HG03457 (cell line): Measurements from ENCODE around the gene CD80.

Experiments
- ATAC-seq: cut with Tn5 transposase; IDR thresholded peaks from one replicate; pipeline ENCODE4 v1.9.1; 2021; ENCODE audit warnings: moderate number of reproducible peaks; ENCODE audit not compliant: unreplicated experiment

The CD80 gene

DNA sequence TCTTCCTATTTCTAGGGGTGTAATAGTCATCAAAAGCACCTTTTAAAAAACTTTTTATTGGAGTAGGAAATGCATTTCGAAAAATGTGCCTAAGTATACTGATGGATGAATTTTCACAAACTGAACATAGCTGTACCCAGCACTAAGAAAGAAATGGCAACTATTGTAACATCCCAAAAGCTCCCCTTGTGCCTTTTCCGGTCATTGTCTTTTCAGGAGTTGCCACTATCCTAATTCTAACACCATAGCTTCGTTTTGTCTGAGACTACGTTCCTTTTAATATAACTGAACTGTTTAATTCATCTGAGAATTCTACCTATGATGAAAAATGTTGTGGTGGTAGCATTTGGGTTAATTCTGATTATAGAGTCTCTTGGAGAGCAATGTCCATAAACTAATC lies 59.1 kb downstream of the CD80 start:
- no peak for ATAC-seq

DNA sequence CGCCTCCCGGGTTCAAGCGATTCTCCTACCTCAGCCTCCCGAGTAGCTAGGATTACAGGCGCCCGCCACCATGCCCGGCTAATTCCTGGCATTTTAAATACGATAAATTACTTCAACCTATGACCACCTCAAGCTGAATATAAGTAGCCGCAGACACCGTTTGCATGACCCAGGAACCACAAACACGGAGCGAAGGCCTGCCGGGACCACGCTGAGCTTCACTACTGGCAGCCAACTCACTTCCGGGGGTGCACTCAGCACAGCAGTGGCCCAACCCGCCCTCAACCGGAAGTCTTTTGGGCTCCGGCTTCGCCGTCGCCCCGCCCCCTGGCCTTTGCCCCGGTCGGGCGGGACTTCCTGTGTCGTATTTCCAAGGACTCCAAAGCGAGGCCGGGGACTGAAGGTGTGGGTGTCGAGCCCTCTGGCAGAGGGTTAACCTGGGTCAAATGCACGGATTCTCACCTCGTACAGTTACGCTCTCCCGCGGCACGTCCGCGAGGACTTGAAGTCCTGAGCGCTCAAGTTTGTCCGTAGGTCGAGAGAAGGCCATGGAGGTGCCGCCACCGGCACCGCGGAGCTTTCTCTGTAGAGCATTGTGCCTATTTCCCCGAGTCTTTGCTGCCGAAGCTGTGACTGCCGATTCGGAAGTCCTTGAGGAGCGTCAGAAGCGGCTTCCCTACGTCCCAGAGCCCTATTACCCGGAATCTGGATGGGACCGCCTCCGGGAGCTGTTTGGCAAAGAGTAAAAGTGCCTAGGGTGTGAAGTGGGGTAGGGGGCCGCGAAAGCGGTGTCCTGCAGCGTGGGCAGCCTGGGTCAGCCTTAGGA lies 61.0 kb downstream of the CD80 start, which contains the start of gene TIMMDC1:
TSS of gene TIMMDC1 (plus strand) at position 362 of the 826 bp plus-strand sequence. CDS start at position 549, 187 bp downstream.
- peak; percentile 97 for ATAC-seq

DNA sequence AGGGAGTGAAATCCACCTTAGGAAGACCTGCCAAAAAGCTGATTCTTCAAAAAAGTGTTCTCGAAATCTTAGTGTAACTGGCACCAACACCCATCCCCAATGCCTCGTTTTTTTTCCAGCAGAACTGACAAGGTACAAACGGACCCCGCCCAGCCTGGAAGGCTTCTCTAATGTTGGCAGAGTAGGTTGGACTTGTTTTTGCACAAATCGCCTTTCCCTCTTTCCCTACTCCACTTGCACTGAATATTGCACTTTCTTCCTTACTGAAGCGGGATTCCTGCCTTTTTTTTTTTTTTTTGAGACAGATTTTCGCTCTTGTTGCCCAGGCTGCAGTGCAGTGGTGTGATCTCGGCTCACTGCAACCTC lies 61.6 kb downstream of the CD80 start:
- no peak for ATAC-seq

DNA sequence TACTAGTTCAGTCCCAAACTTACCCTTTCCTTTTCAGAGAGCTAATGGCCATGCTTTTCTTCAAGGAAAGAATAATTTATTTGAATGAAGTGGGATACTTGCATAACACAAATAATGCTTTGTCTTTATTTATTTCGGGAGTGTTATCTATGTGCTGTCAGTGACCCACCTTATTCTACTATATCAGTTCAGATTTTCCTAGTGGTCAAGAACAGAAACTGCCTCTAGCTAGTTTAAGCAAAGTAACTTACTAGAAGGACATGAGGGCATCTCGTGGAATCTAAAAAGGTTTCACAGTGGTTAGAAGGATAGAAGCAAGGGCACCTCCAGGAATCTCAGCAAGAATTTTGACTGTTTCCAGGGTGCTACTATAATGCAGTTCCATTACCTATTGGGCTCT lies 64.8 kb downstream of the CD80 start:
- no peak for ATAC-seq

DNA sequence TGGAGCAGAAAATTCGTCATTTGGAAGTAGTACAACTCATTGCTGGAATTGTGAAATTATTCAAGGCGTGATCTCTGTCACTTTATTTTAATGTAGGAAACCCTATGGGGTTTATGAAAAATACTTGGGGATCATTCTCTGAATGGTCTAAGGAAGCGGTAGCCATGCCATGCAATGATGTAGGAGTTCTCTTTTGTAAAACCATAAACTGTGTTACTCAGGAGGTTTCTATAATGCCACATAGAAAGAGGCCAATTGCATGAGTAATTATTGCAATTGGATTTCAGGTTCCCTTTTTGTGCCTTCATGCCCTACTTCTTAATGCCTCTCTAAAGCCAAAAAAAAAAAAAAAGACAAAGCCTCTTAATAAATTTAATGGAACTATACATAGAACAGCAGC lies 66.6 kb downstream of the CD80 start:
- ATAC-seq, result no peak

DNA sequence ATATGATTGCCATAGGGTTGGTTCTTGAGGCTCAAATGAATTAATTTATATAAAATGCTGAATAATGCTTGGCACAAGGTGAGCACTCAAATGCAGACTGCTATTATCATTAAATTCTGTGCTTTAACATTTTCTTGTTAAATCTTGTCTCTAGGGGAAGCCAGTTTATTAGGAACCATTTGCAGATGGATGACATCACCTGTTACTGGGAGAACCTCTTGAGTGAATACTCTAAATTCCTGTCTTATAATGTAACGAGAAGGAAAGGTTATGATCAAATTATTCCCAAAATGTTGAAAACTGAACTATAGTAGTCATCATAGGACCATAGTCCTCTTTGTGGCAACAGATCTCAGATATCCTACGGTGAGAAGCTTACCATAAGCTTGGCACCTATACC lies 67.3 kb downstream of the CD80 start:
- no peak for ATAC-seq

DNA sequence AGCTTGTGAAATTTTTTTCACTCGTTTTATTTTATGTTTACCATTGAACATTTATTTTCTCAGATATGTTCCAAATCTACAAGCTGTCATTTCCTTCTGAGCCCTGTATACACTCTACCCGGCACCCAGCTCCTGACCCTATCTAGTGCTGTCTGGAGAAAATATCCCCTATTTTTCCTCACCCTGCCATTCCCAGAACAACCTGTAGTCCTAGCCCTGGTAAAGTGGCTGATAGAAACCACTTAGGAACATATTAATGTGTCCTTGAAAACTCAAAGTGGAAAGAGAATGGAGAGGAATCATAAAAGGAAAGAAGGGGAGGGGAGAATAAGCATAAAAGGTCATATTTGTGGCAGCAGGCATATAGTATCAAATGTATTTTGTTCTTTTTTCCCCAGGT lies 69.3 kb downstream of the CD80 start:
- ATAC-seq, result no peak

DNA sequence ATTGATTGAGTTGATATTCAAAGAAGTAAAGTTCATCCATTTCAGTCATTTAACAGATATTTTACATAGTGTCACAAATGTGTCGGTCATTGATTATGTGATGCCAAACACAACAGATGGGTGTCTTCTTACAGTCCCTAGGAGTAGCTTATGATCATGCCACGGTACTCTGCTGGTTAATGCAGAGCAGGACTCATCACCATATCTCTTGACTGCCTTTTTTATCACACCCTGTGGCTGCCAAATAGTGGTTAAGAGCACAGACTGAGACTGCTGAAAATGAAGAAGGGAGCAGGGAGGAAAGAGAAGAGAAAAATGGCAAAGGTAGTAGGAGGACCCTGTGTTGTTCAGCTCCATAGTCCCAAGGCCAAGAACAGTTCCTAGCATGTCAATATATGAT lies 73.9 kb downstream of the CD80 start:
- no peak for ATAC-seq

DNA sequence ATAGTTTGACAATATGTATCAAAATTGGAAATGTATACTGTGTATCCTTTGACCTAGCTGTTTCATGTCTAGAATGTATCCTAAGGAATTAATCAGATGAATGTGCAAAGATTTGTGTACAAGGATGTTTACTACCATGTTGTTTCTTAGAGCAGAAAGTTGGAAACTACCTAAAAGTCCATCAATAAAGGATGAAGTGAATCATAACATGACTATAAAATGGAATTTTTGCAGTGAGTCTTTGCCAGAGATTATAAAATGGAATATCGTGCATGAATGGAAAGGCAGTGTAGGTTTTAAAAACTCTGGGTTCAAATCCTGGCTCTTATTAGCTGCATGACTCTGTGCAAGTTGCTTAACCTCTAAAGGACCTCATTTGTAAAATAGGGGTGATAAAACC lies 76.3 kb downstream of the CD80 start:
- ATAC-seq, result no peak

DNA sequence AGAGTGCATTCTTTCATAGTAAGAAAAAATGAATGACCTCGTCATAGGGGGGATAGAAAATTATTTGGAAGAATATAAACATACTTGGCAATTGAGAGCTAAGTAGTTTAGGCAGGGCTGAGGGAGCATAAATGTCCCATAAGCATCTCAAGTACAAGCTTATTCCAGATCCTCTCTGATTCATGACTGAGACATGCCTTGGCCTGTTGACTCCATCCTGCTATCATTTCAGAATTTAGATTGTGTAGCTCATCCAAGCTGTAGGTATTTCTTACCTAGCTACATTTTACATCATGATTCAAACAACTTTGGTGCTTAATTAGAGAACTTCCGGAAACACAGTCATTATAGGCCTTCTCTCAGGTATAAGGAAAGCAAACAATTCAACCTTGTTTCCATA lies 78.3 kb downstream of the CD80 start:
- ATAC-seq, result no peak
